DMS153 treated with DMSO at 0.1 percent for 48 hours (cell line): ENCODE results near the gene KLRK1.
"Not testable (repeated sequence)": the region's sequence is repeated elsewhere in the genome, so short reads cannot be mapped to it uniquely, and the experiment has no call there.

Experiments
- DNase-seq: peaks from one replicate; lab custom pipeline; 2025; ENCODE audit not compliant: unreplicated experiment; lab: John Stamatoyannopoulos, UW

KLRK1 gene

DNA sequence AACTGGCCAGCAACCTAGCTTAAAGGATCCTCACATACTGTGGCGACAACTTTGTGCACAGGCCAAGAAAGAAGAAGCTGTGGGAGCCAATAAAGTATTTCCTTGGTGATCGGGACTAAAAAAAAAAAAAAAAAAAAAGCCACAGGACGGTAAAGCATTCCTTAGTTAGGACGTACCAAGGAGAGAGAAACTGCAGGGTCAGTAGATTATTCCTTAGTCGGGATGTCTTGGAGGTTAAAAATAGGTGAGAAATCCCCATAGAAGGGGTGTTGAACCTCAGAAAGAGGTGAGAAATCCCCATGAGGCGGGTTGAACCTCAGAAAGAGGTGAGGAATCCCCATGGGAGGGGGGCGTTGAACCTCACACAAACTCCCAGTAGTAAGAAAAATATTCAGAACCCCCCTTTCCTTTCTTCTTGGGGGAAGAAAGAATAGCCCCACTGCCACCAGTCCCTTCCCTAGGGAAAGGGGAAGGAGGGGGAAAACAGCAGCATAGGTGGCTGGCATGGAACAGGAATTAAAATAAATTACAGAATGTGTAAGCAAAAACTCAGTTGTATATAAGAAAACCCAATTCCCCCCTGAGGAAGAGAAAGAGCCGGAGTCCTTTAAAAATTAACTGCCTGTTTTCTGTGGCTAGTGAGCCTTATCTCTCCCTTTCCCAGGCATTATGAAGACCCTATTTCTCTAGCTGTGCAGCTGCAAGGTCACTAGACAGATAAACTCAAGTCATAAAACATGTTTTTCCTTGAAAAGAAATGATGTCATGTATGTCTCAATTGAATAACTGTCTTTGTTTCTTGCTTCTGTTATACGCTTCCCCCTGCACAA is 26.8 kb downstream of the KLRK1 start:
- DNase-seq = peak; percentile 62

DNA sequence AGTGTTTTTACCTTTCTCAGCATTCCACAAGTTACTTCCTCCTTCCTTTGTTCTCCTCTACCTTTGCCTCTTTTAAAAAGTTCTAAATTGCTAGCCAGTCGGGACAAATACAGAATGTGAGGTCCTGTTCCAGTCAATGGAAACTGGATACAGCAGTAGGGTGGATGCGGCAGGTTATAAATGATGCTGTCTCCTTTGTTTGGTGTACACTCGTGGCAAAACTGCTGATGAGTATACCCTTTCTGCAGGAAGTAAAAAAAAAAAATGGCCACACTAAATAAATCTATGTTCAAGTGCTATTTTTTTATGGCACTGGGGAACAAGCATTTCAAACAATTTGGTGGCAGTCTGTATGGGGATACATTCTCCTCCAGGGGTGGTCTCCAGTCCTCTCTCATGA is 27.5 kb downstream of the KLRK1 start:
- peak; percentile 32 for DNase-seq

DNA sequence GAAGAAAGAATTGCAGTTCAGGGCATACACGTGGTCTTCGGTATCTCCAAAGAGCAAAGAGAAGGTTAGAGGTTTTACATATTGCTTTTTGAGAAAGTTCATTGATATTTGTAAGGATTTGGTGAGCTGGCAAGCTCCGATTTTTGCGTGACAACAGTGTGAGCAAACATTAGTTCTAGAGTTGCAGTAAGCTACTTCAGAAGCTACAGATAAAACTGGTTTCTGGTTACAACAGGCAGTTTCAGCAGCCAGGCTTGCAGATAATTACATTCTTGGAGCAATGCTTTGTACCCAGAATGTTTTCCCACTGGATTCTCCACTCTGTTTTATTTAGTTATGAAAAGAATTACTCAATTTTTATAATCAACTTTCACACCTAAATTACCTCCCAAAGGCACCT is 28.2 kb downstream of the KLRK1 start:
- peak; percentile 52 for DNase-seq

DNA sequence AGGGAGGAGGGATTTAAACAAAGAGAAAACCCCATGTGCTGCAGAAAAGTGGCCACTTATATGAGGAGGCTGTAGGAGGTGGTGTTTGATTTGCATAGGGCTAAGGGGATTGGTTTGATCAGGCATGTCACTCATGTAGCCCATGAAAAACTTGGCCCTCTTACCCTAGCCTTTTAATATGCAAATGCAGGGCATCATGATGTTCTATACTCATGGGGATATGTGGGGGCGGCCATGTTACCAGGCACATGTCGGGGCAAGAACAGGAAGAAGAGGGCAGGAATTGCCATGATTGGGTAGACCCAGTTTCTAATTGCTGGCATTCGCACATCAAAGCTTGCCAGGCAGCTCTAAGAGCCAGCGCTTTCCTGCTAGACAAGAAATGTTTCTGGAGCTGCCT is 28.8 kb downstream of the KLRK1 start:
- peak; percentile 52 for DNase-seq

DNA sequence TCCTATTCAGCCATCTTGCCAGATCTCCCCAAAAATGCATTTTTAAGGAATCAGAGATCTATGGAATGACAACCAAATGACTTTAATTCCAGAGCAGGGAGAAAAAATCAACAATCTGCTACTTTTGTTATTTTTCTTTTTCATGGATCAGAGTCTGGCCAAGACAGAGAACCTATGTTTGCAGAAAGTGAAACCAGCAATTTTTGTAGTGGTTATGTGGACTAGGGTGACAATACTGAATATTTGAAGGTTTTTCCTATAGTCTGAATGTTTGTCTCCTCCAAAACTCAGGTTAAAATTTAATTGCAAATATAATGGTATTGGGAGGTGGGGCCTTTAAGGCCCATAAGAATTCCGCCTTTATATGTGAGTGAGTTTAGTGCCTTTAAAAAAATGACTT is 30.9 kb downstream of the KLRK1 start:
- DNase-seq = no peak

DNA sequence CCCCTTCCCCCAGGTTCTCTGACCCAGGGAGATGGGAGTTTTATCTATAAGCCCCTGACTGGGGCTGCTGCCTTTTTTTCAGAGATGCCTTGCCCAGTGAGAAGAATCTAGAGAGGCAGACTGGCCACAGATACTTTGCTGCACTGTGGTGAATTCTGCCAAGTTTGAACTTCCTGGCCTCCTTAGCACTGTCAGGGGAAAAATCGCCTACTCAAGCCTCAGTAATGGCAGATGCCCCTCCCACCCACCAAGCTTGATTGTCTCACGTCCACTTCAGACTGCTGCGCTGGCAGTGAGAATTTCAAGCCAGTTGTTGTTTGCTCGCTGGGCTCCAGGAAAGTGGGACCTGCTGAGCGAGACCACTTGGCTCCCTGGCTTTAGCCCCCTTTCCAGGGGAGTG is 31.7 kb downstream of the KLRK1 start:
- DNase-seq = no peak

DNA sequence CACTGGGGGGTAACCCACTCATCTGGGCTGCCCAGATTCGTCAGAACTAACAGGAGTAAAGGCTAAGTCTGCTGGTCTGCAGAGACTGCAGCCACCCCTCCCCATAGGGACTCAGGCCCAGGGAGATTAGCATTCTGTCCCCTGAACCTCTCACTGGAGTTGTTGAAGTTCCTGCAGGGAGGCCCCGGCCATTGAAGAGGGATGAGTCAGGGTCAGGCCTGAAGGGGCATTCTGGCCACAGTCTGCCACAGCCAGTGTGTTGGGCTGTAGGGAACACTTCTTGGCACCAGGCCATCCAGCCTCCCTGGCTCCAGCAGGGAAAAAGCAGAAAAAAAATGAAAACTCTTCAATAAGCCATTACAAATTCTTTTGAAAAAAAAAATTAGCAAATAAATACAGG is 35.3 kb downstream of the KLRK1 start:
- DNase-seq = no peak

DNA sequence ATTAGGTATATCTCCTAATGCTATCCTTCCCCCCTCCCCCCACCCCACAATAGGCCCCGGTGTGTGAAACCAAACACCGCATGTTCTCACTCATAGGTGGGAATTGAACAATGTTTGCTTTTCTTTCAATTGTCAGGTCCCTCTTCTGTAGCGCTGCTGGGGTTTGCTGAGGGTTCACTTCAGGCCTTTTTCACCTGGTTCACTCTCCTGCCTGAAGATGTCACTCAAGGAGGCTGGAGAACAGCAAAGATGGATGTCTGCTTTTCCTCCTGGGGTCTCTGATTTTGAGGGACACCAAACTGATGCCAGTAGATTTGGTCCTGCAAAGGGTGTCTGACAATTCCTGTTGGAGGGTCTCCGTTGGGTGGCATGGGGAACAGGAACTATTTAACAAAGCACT is 35.8 kb downstream of the KLRK1 start:
- DNase-seq = peak; percentile 24

DNA sequence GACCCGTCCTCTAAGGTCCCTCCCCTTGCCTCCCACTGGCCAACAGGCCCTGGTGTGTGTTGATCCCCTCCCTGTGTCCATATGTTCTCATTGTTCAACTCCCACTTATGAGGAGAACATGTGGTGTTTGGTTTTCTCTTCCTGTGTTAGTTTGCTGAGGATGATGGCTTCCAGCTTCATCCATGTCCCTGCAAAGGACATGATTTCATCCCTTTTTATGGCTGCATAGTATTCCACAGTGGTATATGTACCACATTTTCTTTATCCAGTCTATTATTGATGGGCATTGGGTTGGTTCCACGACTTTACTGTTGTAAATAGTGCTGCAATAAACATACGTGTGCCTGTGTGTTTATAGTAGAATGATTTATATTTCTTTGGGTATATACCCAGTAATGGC is 38.4 kb downstream of the KLRK1 start:
- not testable (repeated sequence) for DNase-seq

DNA sequence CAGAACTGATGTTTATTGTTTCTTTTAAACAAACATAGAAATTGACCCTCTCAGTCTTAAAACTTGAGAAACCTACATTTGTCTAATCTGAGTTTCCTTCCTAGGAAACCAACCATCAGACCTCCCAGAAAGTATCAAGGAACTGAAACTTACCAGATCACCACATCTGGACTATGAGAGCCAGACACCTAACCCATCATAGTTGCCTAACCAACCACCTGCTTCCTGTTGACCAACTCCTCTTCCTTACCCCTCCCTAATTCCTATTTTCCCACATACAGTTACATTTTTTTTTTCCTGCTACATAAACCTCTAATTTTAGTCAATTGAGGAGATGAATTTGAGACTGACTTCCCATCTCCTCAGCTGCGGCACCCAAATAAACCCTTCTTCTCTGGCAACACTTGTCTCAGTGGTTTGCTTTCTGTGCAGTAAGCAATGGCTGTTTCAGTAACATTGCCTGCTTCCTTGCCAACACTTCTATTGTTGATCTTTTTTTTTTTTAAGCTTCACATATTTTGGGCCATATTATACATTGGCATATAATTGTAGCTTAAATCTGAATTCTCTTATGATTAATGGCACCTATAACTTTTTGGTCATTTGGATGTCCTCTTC is 47.8 kb downstream of the KLRK1 start:
- DNase-seq = no peak

DNA sequence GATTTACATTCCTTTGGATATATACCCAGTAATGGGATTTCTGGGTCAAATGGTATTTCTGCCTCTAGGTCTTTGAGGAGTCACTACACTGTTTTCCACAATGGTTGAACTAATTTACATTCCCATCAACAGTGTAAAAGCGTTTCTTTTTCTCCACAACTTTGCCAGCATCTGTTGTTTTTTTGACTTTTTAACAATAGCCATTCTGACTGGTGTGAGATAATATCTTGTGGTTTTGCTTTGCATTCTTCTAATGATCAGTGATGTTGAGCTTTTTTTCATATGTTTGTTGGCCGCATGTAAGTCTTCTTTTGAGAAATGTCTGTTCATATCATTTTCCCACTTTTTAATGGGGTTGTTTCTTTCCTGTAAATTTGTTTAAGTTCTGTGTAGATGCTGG is 48.9 kb downstream of the KLRK1 start:
- not testable (repeated sequence) for DNase-seq

DNA sequence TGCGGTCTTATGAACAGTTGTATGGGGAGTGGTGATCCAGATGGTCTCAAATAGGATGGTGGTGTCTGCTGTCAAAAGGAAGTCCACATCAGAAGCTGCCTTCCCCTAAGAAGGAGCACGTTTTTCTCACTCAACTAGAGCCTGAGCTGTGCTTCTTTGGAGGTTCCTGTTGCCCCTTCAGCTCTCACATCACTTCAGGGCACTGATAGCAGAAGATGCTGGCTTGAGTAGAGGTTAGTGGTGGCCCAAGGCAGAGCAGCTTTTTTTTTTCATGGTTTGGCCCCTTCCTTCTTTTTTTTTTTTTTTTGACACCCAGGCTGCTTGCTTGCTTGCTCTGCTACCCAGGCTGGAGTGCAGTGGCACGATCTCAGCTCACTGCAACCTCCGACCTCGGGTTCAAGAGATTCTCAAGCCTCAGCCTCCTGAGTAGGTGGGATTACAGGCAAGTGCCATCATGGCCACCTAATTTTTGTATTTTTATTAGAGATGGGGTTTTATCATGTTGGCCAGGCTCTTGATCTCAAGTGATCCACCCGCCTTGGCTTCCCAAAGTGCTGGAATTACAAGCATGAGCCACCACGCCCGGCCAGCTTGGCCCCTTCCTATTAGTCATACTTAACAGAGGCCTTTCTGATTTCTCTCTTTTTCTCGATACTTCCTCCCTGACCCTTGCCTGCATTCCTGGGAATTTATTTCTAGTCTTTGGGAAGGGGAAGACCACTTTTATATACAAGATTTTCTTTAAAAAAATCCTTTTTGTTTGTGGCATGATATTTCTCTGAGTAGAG is 50.6 kb downstream of the KLRK1 start:
- no peak for DNase-seq

DNA sequence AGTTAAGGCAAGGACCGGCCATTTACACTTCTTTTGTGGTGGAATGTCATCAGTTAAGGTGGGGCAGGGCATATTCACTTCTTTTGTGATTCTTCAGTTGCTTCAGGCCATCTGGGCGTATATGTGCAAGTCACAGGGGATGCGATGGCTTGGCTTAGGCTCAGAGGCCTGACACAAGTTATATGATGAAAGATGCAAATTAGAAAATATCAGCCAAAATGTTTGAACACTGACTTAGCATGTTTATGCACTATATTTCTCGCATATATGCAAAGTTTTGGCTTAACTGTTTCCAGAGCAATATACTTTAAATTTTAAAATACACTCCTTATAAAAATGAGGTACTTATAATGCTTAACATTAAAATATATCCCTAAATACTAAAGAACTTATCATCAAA is 51.4 kb downstream of the KLRK1 start:
- DNase-seq = not testable (repeated sequence)

DNA sequence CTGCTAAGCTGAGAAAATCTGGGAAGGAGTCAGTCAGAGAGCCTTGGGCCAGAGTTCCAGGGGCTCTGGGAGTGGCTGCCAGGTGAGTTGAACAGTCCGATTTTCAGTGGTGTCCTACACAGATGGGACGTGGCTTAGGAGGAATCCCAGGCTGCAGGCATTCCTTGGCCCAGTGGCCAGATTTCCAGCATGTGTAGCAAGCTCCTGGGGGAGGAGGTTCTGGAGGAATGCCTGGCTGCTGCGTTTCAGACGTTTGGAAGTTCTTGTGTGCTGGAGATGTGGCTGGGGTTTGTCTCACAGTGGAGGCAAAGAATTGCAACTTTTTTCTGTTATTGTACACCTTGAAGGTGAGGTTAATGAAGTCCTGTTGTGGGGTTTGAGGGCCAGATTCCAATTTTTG is 53.6 kb downstream of the KLRK1 start:
- DNase-seq = not testable (repeated sequence)

DNA sequence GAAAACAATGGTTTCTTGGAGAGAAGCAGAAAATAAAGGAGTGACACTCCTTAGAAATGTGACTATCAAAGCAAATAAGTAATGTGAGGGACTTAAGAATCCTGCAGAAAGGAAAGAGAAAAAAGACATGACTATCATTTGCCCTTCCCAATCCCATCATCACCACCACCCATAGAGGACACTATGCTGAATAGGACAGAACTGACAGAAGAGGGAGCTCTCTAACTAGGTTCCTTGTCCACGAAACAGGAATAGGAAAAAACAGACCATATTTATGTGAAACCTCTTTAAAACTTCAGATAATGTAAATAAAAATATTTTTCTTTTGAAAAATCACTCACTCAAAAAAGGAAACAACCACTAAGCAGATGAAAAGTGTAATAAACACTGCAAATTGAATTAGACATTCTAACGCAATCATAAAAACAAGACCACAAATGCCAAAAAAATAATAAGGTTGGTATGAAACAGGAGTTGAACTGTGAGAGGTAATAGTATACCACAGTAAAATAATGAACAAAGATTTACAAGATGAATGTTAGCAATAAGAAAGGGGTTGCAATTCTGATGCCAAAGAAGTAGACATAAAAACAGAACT is 58.1 kb downstream of the KLRK1 start:
- DNase-seq = peak; percentile 58

DNA sequence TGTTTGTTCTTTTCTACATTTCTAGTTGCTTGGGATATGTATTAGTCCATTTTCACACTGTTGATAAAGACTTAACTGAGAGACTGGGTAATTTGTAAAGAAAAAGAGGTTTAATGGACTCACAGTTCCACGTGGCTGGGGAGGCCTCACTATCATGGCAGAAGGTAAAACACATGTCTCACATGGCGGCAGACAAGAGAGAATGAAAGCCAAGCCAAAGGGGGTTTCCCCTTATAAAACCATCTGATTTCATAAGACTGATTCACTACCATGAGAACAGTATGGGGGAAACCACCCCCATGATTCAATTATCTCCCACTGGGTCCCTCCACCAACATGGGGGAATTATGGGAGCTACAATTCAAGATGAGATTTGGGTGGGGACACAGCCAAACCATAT is 61.1 kb downstream of the KLRK1 start:
- not testable (repeated sequence) for DNase-seq
